GM12801 (cell line): ENCODE measurements around the gene CCDC171.

Experiments
- CTCF ChIP-seq: IDR thresholded peaks from one replicate; pipeline ENCODE4 v1.5.1; 2011; ENCODE audit warnings: control low read depth; ENCODE audit not compliant: insufficient read length; ENCODE audit errors: extremely low read depth

CCDC171 gene

DNA sequence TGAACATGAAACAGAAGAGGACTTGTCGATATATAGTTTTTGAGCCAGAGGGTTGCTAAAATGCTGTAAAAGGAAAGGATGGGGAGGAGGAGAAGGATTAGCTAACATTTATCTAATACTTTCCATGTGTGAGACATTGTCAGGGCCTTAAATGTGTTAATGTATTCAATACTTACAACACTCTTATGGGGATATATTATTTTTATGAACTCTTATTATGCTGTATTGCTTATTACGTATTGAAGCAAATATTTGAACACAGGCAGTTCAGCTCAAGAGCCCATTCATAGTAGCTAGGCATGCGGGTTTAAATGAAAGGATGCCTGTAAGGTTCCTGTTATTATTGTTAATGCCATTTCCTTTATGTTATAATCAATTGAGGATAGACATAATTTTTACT, 391.5 kb downstream of the CCDC171 start:
- TF ChIP-seq CTCF: no peak

- no peak for TF ChIP-seq CTCF
Observed at GRCh38 chr9:15959663-15960062, 406.8 kb downstream of the CCDC171 start.

GRCh38 chr9:15961217-15961616, 408.4 kb downstream of the CCDC171 start:
- no peak for TF ChIP-seq CTCF

GRCh38 chr9:15965246-15965745, 412.5 kb downstream of the CCDC171 start:
- TF ChIP-seq CTCF: no peak

- no peak for TF ChIP-seq CTCF
Observed at GRCh38 chr9:15966471-15966870, 413.6 kb downstream of the CCDC171 start.

DNA sequence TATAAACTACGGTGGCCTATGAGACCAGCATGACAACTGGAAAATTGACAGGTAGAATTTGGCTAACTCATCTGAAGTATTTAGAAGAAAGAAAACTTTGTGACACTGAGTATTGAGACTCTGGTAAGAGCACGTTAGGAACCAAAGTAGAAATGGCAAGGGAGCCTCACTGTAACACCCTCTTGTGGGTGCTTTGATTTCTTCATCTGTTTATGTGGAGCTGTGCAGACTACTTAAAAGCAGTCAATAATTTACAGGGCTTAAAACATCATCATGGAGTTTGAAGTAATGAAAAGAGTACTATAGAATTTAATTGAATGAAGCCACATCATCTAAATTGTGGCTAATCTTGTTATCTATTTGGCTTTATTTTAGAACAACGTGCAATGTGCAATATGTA, 414.2 kb downstream of the CCDC171 start:
- TF ChIP-seq CTCF: no peak

DNA sequence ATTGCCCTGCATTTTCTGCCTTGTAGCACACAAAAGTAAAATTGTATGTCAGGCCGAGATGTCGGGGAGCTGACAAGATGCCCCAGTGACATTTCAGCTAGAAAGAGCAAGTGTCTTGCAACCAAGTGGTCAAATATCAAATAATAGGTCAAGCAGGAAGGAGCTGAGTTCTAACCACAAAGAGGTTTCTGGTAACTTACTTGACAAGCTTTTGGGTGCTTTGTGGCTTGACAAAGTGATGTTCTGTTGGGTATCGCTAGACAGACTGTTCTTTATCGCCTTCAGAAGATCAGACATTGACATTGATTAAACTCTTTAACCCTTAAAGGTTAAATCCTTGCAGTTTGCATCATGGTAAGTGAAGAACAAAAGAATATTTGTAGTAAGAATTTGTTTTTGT, 419.9 kb downstream of the CCDC171 start:
- no peak for TF ChIP-seq CTCF
